Activated CD4-positive, alpha-beta T cell treated with anti-CD3 and anti-CD28 coated beads for 48 hours (primary cell): Measurements from ENCODE around the gene ABR.
"Not testable (repeated sequence)": the region's sequence is repeated elsewhere in the genome, so short reads cannot be mapped to it uniquely, and the experiment has no call there.

Experiments used
- DNase-seq: peaks from one replicate; pipeline ENCODE4 v3.0.0-alpha.2; 2020

Gene ABR

GRCh38 chr17:1171953-1172352 is 7.8 kb downstream of the ABR start:
- no peak for DNase-seq

- no peak for DNase-seq
Observed at GRCh38 chr17:1170739-1171138, 9.0 kb downstream of the ABR start.

- DNase-seq = no peak
Observed at GRCh38 chr17:1169929-1170312, 9.9 kb downstream of the ABR start.

GRCh38 chr17:1169221-1169928 is 10.4 kb downstream of the ABR start:
- no peak for DNase-seq

- no peak for DNase-seq
Observed at GRCh38 chr17:1168533-1169220, 11.1 kb downstream of the ABR start.

GRCh38 chr17:1166276-1166675 is 13.5 kb downstream of the ABR start:
- DNase-seq = no peak

- DNase-seq = no peak
Observed at GRCh38 chr17:1165836-1166235, 13.9 kb downstream of the ABR start.

- no peak for DNase-seq
Observed at GRCh38 chr17:1164935-1165556, 14.7 kb downstream of the ABR start.

- no peak for DNase-seq
Observed at GRCh38 chr17:1162116-1162855, 17.5 kb downstream of the ABR start.

GRCh38 chr17:1160591-1161390 is 19.0 kb downstream of the ABR start:
- DNase-seq = no peak

GRCh38 chr17:1159431-1160180 is 20.2 kb downstream of the ABR start:
- no peak for DNase-seq

- no peak for DNase-seq
Observed at GRCh38 chr17:1158879-1159278, 20.9 kb downstream of the ABR start.

- no peak for DNase-seq
Observed at GRCh38 chr17:1156864-1157263, 22.9 kb downstream of the ABR start.

- DNase-seq = no peak
Observed at GRCh38 chr17:1154704-1155103, 25.1 kb downstream of the ABR start.

- no peak for DNase-seq
Observed at GRCh38 chr17:1153795-1154546, 25.8 kb downstream of the ABR start.

- DNase-seq = not testable (repeated sequence)
Observed at GRCh38 chr17:1152582-1152981, 27.2 kb downstream of the ABR start.

GRCh38 chr17:1150863-1151600 is 28.7 kb downstream of the ABR start:
- no peak for DNase-seq

GRCh38 chr17:1149869-1150268 is 29.9 kb downstream of the ABR start:
- DNase-seq = no peak

GRCh38 chr17:1147664-1148063 is 32.1 kb downstream of the ABR start:
- no peak for DNase-seq

- no peak for DNase-seq
Observed at GRCh38 chr17:1146561-1147265, 33.1 kb downstream of the ABR start.
